Epidermal melanocyte (primary cell): ENCODE results near the gene ACY1.
"Not testable (repeated sequence)": the region's sequence is repeated elsewhere in the genome, so short reads cannot be mapped to it uniquely, and the experiment has no call there.

ENCODE experiments used
- DNase-seq: peaks from one replicate; pipeline ENCODE4 v3.0.0; 2011; ENCODE audit warnings: low spot score; ENCODE audit not compliant: insufficient read length

The ACY1 gene

GRCh38 chr3:52024765-52025452 is 41.6 kb downstream of the ACY1 start:
- DNase-seq = peak; percentile 55

- DNase-seq = no peak
These were observed 42.1 kb downstream of the ACY1 start for GRCh38 chr3:52025453-52025852.

- no peak for DNase-seq
These were observed 42.7 kb downstream of the ACY1 start for GRCh38 chr3:52026041-52026440.

- no peak for DNase-seq
These were observed 45.2 kb downstream of the ACY1 start for GRCh38 chr3:52028572-52028971.

GRCh38 chr3:52029053-52029452 is 45.7 kb downstream of the ACY1 start:
- DNase-seq = no peak

- no peak for DNase-seq
These were observed 46.2 kb downstream of the ACY1 start for GRCh38 chr3:52029535-52029934.

GRCh38 chr3:52030714-52031310 is 47.5 kb downstream of the ACY1 start:
- DNase-seq = no peak

- no peak for DNase-seq
These were observed 48.6 kb downstream of the ACY1 start for GRCh38 chr3:52031896-52032295.

- no peak for DNase-seq
These were observed 49.5 kb downstream of the ACY1 start for GRCh38 chr3:52032702-52033408.

- not testable (repeated sequence) for DNase-seq
These were observed 50.4 kb downstream of the ACY1 start for GRCh38 chr3:52033748-52034147.

GRCh38 chr3:52034212-52034611 is 50.9 kb downstream of the ACY1 start:
- no peak for DNase-seq

- DNase-seq = no peak
These were observed 51.3 kb downstream of the ACY1 start for GRCh38 chr3:52034651-52035050.

GRCh38 chr3:52036222-52036694 is 52.9 kb downstream of the ACY1 start:
- DNase-seq = no peak

GRCh38 chr3:52036829-52037228 is 53.5 kb downstream of the ACY1 start:
- DNase-seq = no peak

- no peak for DNase-seq
These were observed 54.0 kb downstream of the ACY1 start for GRCh38 chr3:52037291-52037690.

- no peak for DNase-seq
These were observed 54.9 kb downstream of the ACY1 start for GRCh38 chr3:52038227-52038626.
